CD14-positive monocyte (primary cell): Measurements from ENCODE around the gene LIPE. TPM values are rescaled to one million over a fixed set of nuclear protein-coding genes. Genes with fewer than 3 reads are reported as not detected.

Experiments used
- DNase-seq, 3 donors: peaks; one replicate each; pipeline ENCODE4 v3.0.0-alpha.2; 2011 to 2022
- H2AFZ ChIP-seq: 2 replicates; pipeline ENCODE4 v1.6.0; 2012; ENCODE audit warnings: mild to moderate bottlenecking, low read depth, low read length, inconsistent platforms; ENCODE audit not compliant: insufficient read depth, poor library complexity, severe bottlenecking
- H3K27ac ChIP-seq, 2 donors: 1 replicate in 1 of 2; 2 replicates in 1 of 2; pipeline ENCODE4 v1.5.1; 2012 to 2013; ENCODE audit warnings: low read length in 2 of 2, control low read depth in 1 of 2, inconsistent platforms in 1 of 2, low read depth in 1 of 2, mild to moderate bottlenecking in 1 of 2
- H3K27me3 ChIP-seq, 2 donors: one replicate each; pipeline versions ENCODE4 v1.6.0 to v1.6.1; 2011 to 2013; ENCODE audit warnings: low read length in 2 of 2; ENCODE audit not compliant: control insufficient read depth in 2 of 2, insufficient read depth in 2 of 2
- H3K36me3 ChIP-seq, 2 donors: replicated peaks in 1 of 2; 1 replicate in 1 of 2; 2 replicates in 1 of 2; pipeline versions ENCODE4 v1.5.1 to v1.6.1; 2012 to 2013; ENCODE audit warnings: low read length in 2 of 2, control low read depth in 1 of 2, inconsistent platforms in 1 of 2, mild to moderate bottlenecking in 1 of 2; ENCODE audit not compliant: insufficient read depth in 2 of 2, control insufficient read depth in 1 of 2
- H3K4me1 ChIP-seq, 2 donors: 1 replicate in 1 of 2; 2 replicates in 1 of 2; pipeline versions ENCODE4 v1.5.1 to v1.6.1; 2012 to 2013; ENCODE audit warnings: low read length in 2 of 2, control low read depth in 1 of 2, inconsistent platforms in 1 of 2, mild to moderate bottlenecking in 1 of 2, moderate library complexity in 1 of 2; ENCODE audit not compliant: insufficient read depth in 2 of 2, control insufficient read depth in 1 of 2
- H3K4me2 ChIP-seq: replicated peaks from 2 replicates; pipeline ENCODE3; 2012; ENCODE audit warnings: low read length, moderate library complexity, mild to moderate bottlenecking; ENCODE audit not compliant: poor library complexity, severe bottlenecking; ENCODE audit errors: extremely low read depth
- H3K4me3 ChIP-seq, 3 experiments: fragments of 200-600 bp in 1 of 3; sonication (generic) in 1 of 3; replicated peaks in 1 of 3; 1 replicate in 2 of 3; 2 replicates in 1 of 3; pipeline ENCODE4 v1.5.1; 2011 to 2013; ENCODE audit warnings: low read length in 3 of 3, mild to moderate bottlenecking in 3 of 3, control low read depth in 2 of 3, low read depth in 2 of 3, inconsistent platforms in 1 of 3, moderate library complexity in 1 of 3
- H3K79me2 ChIP-seq: 2 replicates; pipeline ENCODE4 v1.6.0; 2012; ENCODE audit warnings: mild to moderate bottlenecking, control low read depth, inconsistent platforms, low read length, moderate library complexity; ENCODE audit not compliant: insufficient read depth
- H3K9ac ChIP-seq: 2 replicates; pipeline ENCODE4 v1.6.0; 2017; ENCODE audit warnings: low read length, mild to moderate bottlenecking; ENCODE audit not compliant: insufficient read depth, poor library complexity, severe bottlenecking
- H3K9me3 ChIP-seq, 2 donors: replicated peaks in 1 of 2; 1 replicate in 1 of 2; 2 replicates in 1 of 2; pipeline versions ENCODE4 v1.5.1 to v1.6.1; 2012 to 2013; ENCODE audit warnings: low read length in 2 of 2, control low read depth in 1 of 2; ENCODE audit not compliant: control insufficient read depth in 1 of 2, insufficient read depth in 1 of 2
- H4K20me1 ChIP-seq: 2 replicates; pipeline ENCODE4 v1.6.0; 2012; ENCODE audit warnings: mild to moderate bottlenecking, low read length, control low read depth, moderate library complexity; ENCODE audit not compliant: insufficient read depth
- H3K27ac Mint-ChIP-seq, 7 donors: one replicate each; pipeline ENCODE4 v1.8.0; 2020; ENCODE audit warnings: mild to moderate bottlenecking in 7 of 7, mixed read lengths in 7 of 7, moderate library complexity in 6 of 7, inconsistent platforms in 2 of 7
- H3K27me3 Mint-ChIP-seq, 3 donors: one replicate each; pipeline ENCODE4 v1.8.0; 2021 to 2022; ENCODE audit warnings: low read depth in 3 of 3, mild to moderate bottlenecking in 3 of 3, mixed read lengths in 3 of 3, moderate library complexity in 3 of 3, inconsistent platforms in 1 of 3
- H3K36me3 Mint-ChIP-seq, 2 donors: one replicate each; pipeline ENCODE4 v1.8.0; 2020; ENCODE audit warnings: mixed read lengths in 2 of 2, inconsistent platforms in 1 of 2, mild to moderate bottlenecking in 1 of 2
- H3K4me1 Mint-ChIP-seq: one replicate; pipeline ENCODE4 v1.8.0; 2020; ENCODE audit warnings: mild to moderate bottlenecking, mixed read lengths
- H3K4me3 Mint-ChIP-seq, 2 donors: one replicate each; pipeline ENCODE4 v1.8.0; 2020; ENCODE audit warnings: mild to moderate bottlenecking in 2 of 2, mixed read lengths in 2 of 2, moderate library complexity in 1 of 2
- H3K9me3 Mint-ChIP-seq, 7 donors: one replicate each; pipeline ENCODE4 v1.8.0; 2020 to 2022; ENCODE audit warnings: mixed read lengths in 7 of 7, mild to moderate bottlenecking in 6 of 7, moderate library complexity in 6 of 7, inconsistent platforms in 2 of 7
- WGBS: methylation state at CpG from one replicate; pipeline ENCODE4 v1.1.5; 2013; ENCODE audit warnings: missing lambda C conversion rate; ENCODE audit not compliant: insufficient coverage; 5-methylcytosine and 5-hydroxymethylcytosine counted together
- intact Hi-C, 2 donors: fragments of 100-400 bp; cut with micrococcal nuclease; formaldehyde crosslinking; loops; one replicate each; pipeline versions ENCODE4 v1.15.0 to v1.15.1; 2023
- polyA plus RNA-seq, 3 donors: library from polyadenylated mRNA; depleted of rRNA in 1 of 3; unstranded in 2 of 3; stranded (reverse) in 1 of 3; fragments of 300-500 nt in 2 of 3; fragments of >200 nt in 1 of 3; fragmentation: Illumina TruSeq in 2 of 3; gene quantifications; 1 replicate in 2 of 3; 2 replicates in 1 of 3; pipeline ENCODE4 v1.2.3, GENCODE V29; 2012 to 2021
- TF ChIP-seq, protein P1 (sequence below): fragments of 200-600 bp; IDR thresholded peaks from one replicate; pipeline ENCODE4 v1.8.0; 2022; ENCODE audit warnings: antibody characterized with exemption, mild to moderate bottlenecking

The LIPE gene
- polyA plus RNA-seq, 3 donors = 0.31 TPM; not detected in 2

DNA sequence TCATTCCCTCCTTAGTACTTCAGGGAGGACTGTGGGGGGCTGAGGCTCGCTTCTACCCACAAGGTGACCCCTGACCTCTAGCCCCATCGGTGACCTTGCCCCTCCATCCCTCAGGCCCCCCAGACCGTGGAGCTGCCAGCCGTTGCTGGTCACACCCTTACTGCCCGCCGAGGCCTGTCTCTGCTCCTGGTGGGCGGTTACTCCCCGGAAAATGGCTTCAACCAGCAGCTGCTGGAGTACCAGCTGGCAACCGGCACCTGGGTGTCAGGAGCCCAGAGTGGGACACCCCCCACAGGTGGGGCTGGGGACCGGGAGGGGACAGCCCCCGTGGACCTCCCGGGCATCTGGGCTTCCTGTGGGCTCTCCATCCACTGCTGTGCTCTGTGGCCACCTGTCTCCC is 69.9 kb downstream of the LIPE start:
- Histone ChIP-seq H3K4me1 (no peaks in the 10 kb centered on the region), H2AFZ (no peak overlapping the region), H3K79me2 (no peaks in the 10 kb centered on the region), H4K20me1 (no peaks in the 10 kb centered on the region), H3K27ac (no peak overlapping the region), H3K4me3 (no peak overlapping the region), H3K36me3 (peaks cover 9 to 14% of the 10 kb centered on the region in 2 donors), H3K4me2 (no peak overlapping the region), H3K9ac (no peak overlapping the region), H3K27me3 (no peaks in the 10 kb centered on the region), H3K9me3 (no peaks in the 10 kb centered on the region)
- Mint-ChIP-seq H3K4me1 (no peaks in the 10 kb centered on the region), H3K9me3 (no peaks in the 10 kb centered on the region), H3K4me3 (no peak overlapping the region), H3K27me3 (peaks cover 0 to 3% (median 0%) of the 10 kb centered on the region in 3 donors), H3K27ac (no peak overlapping the region), H3K36me3 (peaks cover 6 to 18% of the 10 kb centered on the region in 2 donors)
- intact Hi-C loops = no loop called here
- no peak for DNase-seq
- TF ChIP-seq, protein P1, sequence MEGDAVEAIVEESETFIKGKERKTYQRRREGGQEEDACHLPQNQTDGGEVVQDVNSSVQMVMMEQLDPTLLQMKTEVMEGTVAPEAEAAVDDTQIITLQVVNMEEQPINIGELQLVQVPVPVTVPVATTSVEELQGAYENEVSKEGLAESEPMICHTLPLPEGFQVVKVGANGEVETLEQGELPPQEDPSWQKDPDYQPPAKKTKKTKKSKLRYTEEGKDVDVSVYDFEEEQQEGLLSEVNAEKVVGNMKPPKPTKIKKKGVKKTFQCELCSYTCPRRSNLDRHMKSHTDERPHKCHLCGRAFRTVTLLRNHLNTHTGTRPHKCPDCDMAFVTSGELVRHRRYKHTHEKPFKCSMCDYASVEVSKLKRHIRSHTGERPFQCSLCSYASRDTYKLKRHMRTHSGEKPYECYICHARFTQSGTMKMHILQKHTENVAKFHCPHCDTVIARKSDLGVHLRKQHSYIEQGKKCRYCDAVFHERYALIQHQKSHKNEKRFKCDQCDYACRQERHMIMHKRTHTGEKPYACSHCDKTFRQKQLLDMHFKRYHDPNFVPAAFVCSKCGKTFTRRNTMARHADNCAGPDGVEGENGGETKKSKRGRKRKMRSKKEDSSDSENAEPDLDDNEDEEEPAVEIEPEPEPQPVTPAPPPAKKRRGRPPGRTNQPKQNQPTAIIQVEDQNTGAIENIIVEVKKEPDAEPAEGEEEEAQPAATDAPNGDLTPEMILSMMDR = no peak
- WGBS = 97% methylated on average over 11 of the region's 12 CpGs

DNA sequence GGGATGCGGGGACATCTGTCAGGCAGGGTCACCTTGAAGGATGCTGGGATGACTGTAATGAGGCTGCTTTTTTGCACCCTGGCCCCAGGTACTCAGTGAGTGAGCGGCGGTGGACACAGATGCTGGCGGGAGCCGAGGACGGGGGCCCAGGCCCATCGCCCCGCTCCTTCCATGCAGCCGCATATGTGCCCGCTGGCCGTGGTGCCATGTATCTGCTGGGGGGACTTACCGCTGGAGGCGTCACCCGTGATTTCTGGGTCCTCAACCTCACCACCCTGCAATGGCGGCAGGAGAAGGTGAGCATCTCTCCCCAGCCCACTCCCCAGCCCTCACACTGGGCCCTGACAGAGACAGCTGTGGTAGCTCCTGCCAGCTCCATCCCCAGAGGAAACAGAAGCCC is 70.5 kb downstream of the LIPE start:
- H3K9me3 Mint-ChIP-seq = no peaks in the 10 kb centered on the region
- 100% methylated on average over 15 of the region's 15 CpGs for WGBS
- TF ChIP-seq, protein P1 = no peak

More for the DNA sequence above, 70.5 kb downstream of the LIPE start:
- H3K9me3 ChIP-seq = no peaks in the 10 kb centered on the region
- intact Hi-C loops = no loop called here
- H2AFZ ChIP-seq = no peak overlapping the region
- no peaks in the 10 kb centered on the region for H4K20me1 ChIP-seq
- Mint-ChIP-seq H3K4me3 (no peak overlapping the region), H3K27me3 (peaks cover 0 to 4% (median 0%) of the 10 kb centered on the region in 3 donors), H3K27ac (no peak overlapping the region), H3K4me1 (no peaks in the 10 kb centered on the region), H3K36me3 (peaks cover 6 to 19% of the 10 kb centered on the region in 2 donors)
- no peaks in the 10 kb centered on the region for H3K79me2 ChIP-seq
- no peak overlapping the region for H3K4me3 ChIP-seq
- H3K9ac ChIP-seq = no peak overlapping the region
- no peak overlapping the region for H3K27ac ChIP-seq
- no peak for DNase-seq
- H3K4me1 ChIP-seq = no peaks in the 10 kb centered on the region
- H3K4me2 ChIP-seq = no peak overlapping the region
- peaks cover 9 to 14% of the 10 kb centered on the region in 2 donors for H3K36me3 ChIP-seq
- H3K27me3 ChIP-seq = no peaks in the 10 kb centered on the region
